NCI-H446 treated with DMSO at 0.1 percent for 48 hours (cell line): ENCODE data around the gene HBA2.
"Not testable (repeated sequence)": the region's sequence is repeated elsewhere in the genome, so short reads cannot be mapped to it uniquely, and the experiment has no call there.

Source experiments
- DNase-seq: peaks from one replicate; lab custom pipeline; 2025; lab: John Stamatoyannopoulos, UW

Gene HBA2

DNA sequence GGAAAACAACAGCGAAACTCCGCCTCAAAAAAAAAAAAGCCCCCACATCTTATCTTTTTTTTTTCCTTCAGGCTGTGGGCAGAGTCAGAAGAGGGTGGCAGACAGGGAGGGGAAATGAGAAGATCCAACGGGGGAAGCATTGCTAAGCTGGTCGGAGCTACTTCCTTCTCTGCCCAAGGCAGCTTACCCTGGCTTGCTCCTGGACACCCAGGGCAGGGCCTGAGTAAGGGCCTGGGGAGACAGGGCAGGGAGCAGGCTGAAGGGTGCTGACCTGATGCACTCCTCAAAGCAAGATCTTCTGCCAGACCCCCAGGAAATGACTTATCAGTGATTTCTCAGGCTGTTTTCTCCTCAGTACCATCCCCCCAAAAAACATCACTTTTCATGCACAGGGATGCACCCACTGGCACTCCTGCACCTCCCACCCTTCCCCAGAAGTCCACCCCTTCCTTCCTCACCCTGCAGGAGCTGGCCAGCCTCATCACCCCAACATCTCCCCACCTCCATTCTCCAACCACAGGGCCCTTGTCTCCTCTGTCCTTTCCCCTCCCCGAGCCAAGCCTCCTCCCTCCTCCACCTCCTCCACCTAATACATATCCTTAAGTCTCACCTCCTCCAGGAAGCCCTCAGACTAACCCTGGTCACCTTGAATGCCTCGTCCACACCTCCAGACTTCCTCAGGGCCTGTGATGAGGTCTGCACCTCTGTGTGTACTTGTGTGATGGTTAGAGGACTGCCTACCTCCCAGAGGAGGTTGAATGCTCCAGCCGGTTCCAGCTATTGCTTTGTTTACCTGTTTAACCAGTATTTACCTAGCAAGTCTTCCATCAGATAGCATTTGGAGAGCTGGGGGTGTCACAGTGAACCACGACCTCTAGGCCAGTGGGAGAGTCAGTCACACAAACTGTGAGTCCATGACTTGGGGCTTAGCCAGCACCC, 2.6 kb downstream of the HBA2 start:
- no peak for DNase-seq

DNA sequence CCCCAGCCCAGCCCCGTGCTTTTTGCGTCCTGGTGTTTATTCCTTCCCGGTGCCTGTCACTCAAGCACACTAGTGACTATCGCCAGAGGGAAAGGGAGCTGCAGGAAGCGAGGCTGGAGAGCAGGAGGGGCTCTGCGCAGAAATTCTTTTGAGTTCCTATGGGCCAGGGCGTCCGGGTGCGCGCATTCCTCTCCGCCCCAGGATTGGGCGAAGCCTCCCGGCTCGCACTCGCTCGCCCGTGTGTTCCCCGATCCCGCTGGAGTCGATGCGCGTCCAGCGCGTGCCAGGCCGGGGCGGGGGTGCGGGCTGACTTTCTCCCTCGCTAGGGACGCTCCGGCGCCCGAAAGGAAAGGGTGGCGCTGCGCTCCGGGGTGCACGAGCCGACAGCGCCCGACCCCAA, 3.3 kb downstream of the HBA2 start:
- DNase-seq = not testable (repeated sequence)

DNA sequence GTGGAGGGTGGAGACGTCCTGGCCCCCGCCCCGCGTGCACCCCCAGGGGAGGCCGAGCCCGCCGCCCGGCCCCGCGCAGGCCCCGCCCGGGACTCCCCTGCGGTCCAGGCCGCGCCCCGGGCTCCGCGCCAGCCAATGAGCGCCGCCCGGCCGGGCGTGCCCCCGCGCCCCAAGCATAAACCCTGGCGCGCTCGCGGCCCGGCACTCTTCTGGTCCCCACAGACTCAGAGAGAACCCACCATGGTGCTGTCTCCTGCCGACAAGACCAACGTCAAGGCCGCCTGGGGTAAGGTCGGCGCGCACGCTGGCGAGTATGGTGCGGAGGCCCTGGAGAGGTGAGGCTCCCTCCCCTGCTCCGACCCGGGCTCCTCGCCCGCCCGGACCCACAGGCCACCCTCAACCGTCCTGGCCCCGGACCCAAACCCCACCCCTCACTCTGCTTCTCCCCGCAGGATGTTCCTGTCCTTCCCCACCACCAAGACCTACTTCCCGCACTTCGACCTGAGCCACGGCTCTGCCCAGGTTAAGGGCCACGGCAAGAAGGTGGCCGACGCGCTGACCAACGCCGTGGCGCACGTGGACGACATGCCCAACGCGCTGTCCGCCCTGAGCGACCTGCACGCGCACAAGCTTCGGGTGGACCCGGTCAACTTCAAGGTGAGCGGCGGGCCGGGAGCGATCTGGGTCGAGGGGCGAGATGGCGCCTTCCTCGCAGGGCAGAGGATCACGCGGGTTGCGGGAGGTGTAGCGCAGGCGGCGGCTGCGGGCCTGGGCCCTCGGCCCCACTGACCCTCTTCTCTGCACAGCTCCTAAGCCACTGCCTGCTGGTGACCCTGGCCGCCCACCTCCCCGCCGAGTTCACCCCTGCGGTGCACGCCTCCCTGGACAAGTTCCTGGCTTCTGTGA, 4.1 kb downstream of the HBA2 start, which contains the start of gene HBA1:
TSS of gene HBA1 (plus strand) at position 204 of the 906 bp plus-strand sequence. CDS start at position 241, 37 bp downstream.
- not testable (repeated sequence) for DNase-seq

DNA sequence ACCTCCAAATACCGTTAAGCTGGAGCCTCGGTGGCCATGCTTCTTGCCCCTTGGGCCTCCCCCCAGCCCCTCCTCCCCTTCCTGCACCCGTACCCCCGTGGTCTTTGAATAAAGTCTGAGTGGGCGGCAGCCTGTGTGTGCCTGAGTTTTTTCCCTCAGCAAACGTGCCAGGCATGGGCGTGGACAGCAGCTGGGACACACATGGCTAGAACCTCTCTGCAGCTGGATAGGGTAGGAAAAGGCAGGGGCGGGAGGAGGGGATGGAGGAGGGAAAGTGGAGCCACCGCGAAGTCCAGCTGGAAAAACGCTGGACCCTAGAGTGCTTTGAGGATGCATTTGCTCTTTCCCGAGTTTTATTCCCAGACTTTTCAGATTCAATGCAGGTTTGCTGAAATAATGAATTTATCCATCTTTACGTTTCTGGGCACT, 4.7 kb downstream of the HBA2 start:
- peak; percentile 100 for DNase-seq

DNA sequence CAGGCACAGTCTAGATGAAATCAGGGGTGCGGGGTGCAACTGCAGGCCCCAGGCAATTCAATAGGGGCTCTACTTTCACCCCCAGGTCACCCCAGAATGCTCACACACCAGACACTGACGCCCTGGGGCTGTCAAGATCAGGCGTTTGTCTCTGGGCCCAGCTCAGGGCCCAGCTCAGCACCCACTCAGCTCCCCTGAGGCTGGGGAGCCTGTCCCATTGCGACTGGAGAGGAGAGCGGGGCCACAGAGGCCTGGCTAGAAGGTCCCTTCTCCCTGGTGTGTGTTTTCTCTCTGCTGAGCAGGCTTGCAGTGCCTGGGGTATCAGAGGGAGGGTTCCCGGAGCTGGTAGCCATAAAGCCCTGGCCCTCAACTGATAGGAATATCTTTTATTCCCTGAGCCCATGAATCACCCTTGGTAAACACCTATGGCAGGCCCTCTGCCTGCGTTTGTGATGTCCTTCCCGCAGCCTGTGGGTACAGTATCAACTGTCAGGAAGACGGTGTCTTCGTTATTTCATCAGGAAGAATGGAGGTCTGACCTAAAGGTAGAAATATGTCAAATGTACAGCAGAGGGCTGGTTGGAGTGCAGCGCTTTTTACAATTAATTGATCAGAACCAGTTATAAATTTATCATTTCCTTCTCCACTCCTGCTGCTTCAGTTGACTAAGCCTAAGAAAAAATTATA, 5.4 kb downstream of the HBA2 start:
- no peak for DNase-seq

DNA sequence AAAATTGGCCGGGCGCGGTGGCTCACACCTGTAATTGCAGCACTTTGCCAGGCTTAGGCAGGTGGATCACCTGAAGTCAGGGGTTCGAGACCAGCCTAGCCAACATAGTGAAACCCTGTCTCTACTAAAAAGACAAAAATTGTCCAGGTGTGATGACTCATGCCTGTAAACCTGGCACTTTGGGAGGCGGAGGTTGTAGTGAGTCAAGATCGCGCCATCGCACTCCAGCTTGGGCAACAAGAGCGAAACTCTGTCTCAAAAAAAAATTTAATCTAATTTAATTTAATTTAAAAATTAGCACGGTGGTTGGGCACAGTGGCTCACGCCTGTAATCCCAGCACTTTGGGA, 6.0 kb downstream of the HBA2 start:
- DNase-seq = no peak

DNA sequence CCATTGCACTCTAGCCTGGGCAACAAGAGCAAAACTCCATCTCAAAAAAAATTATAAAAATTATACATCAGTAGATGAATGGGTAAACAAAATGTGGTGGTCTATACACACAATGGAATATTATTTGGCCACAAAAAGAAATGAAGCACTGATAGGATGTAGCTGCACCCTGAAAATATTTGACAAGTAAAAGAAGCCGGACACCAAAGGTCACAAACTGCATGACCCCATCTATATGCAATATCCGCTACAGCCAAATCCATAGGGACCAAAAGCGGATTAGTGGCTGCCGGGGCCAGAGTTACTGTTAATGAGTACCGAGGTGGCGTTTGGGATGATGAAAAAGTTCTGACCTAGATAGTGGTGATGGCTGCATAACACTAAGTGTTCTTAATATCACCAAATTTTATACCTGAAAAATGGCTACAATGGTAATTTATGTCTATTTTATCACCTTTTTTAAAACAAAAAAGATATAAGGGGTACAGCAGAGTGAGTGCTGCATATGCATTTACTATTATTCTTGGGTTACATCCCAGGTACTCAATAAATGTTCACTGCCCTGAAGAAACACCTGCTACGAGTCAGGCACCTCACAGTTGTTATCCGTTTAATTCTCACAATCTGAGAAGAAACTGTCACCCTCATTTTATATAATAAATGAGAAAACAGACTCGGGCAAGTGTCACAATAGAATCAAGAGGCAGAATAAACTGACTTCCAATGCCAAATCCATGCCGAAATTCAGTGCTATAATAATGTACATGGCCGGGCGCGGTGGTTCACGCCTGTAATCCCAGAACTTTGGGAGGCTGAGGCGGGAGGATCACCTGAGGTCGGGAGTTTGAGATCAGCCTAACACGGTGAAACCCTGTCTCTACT, 6.8 kb downstream of the HBA2 start:
- DNase-seq = no peak

DNA sequence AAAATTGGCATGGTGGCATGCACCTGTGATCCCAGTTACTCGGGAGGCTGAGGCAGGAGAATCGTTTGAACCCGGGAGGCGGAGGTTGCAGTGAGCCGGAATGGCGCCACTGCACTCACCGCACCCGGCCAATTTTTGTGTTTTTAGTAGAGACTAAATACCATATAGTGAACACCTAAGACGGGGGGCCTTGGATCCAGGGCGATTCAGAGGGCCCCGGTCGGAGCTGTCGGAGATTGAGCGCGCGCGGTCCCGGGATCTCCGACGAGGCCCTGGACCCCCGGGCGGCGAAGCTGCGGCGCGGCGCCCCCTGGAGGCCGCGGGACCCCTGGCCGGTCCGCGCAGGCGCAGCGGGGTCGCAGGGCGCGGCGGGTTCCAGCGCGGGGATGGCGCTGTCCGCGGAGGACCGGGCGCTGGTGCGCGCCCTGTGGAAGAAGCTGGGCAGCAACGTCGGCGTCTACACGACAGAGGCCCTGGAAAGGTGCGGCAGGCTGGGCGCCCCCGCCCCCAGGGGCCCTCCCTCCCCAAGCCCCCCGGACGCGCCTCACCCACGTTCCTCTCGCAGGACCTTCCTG, 7.5 kb downstream of the HBA2 start, which contains the start of gene HBQ1:
TSS of gene HBQ1 (plus strand) at position 359 of the 575 bp plus-strand sequence. CDS start at position 387, 28 bp downstream.
- DNase-seq = no peak

DNA sequence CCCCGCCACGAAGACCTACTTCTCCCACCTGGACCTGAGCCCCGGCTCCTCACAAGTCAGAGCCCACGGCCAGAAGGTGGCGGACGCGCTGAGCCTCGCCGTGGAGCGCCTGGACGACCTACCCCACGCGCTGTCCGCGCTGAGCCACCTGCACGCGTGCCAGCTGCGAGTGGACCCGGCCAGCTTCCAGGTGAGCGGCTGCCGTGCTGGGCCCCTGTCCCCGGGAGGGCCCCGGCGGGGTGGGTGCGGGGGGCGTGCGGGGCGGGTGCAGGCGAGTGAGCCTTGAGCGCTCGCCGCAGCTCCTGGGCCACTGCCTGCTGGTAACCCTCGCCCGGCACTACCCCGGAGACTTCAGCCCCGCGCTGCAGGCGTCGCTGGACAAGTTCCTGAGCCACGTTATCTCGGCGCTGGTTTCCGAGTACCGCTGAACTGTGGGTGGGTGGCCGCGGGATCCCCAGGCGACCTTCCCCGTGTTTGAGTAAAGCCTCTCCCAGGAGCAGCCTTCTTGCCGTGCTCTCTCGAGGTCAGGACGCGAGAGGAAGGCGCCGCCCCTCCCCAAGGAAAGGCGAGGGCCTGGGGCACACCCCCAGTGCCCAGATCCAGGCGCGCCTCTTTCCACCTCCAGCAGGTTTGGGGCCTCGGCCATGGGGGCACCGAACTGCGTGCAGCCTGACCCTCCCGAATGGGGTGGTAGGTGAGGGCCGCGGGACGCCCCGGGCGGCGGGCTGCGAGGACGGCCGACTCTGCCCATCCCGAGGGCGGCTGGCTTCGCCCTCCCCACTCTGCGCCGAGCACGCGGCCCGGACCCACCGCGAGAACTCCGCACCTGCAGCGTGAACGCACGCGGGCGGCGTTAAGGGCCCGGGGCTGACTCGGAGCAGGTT, 8.2 kb downstream of the HBA2 start:
- peak; percentile 14 for DNase-seq

DNA sequence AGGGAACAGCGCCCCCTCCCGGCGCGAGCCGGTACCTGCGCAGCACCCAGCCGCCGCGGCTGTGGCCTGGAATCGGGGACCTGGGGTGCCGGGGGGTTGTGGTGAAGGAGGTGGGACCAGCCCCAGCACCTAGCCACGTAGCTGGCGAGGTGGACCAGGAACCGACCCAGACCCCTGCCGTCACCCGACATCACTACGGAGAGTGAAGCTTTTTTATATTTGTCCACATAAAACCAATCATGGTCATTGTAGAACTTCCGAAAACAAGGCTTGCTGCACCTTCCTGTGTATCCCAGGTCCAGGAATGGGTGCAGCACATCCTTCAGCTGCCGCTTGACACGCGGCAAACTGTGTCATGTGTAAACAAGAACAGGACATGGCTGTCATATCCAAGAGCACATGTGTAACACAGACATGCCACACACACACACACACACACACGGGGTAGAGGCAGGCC, 8.9 kb downstream of the HBA2 start:
- DNase-seq = no peak

DNA sequence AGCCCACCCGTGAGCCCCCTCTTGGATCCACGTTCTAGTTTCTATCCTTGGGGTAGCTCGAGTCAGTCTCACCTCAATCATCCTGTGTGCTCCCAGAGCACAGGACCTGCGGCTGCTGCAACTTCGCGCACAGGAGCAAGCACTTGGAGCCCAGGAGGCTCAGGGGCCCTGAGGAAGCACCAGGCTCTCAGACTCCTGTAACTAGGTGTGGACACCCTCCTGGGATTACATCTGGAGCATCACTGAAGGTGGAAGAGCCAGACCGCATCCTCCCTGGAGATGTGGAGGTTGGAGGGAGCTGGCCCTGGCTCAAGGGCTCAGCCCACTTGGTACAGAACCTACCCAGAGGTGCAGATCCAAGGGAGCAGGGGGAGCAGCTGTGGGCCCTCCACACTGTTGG, 10.3 kb downstream of the HBA2 start:
- no peak for DNase-seq

DNA sequence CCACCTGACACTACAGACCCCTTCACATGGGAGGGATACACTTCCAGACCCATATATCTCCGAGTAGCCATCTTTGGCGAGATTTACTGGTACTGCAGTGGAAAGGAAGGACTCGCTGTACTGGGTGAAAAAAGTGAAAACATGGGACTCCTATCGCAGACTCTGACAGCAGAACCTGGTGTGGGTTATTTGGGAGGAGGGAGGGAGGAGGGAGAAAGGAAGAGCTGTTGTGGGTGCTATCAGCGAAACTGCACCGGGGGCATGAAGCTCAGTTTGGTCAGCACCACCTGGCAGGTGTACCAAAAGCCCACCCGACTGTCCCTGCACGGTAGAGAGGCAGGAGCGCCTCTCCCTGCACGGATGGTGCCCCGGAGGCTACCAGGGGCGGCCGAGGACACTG, 12.5 kb downstream of the HBA2 start:
- no peak for DNase-seq

DNA sequence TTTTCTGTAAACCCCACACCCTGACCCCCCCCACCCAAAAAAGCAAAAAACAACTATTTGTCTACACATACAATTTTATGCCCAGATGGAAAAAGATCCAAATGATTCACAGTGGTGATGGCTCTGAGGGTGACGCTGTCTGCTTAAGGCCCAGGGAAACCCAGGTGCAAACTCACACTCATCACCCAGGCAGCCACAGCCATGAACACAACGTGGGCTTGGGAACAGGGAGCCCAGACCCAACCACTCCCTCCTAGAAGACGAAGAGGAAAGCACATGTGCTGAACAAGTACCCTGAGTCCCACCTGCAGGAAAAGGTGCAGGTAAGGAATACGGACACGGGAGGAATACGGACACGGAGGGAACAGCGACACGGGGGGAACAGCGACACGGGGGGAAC, 13.0 kb downstream of the HBA2 start:
- DNase-seq = no peak

DNA sequence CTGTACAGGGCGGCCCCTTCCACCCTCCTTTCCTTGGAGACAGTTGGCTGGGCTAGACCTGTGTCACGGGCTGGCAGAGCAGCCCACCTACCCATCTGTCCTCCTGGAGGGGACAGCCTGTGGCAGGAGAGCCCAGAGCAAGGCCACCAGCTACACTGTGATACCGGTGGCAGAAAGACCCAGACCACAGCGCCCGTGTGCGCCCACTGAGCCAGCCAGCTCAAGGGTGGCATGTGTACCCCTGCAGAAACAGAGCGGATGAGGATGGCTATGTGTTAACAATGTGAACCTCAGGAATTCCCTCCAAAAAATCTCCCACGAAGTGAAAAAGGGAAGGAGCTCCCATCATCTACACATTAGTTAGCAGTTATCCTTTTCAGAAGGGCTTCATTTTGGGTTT, 14.7 kb downstream of the HBA2 start:
- DNase-seq = no peak

DNA sequence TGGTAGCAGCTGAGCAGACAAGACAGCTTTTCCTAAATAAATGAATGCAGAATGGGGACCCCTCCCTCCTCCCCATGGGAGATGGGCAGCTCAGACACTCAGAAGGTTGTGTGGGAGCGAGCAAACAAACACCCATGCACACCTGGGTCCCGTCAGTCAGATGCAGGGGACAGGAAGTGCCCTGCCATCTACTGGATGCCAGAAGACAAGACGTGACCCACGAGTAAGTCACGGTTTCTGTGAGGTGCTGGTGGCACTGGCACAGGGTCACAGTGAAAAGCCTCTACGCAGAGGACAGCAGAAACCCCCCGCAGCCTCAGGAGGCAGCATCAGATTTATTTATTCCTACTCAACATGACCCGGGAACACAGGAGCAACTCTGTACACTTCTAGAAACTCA, 16.0 kb downstream of the HBA2 start:
- no peak for DNase-seq

DNA sequence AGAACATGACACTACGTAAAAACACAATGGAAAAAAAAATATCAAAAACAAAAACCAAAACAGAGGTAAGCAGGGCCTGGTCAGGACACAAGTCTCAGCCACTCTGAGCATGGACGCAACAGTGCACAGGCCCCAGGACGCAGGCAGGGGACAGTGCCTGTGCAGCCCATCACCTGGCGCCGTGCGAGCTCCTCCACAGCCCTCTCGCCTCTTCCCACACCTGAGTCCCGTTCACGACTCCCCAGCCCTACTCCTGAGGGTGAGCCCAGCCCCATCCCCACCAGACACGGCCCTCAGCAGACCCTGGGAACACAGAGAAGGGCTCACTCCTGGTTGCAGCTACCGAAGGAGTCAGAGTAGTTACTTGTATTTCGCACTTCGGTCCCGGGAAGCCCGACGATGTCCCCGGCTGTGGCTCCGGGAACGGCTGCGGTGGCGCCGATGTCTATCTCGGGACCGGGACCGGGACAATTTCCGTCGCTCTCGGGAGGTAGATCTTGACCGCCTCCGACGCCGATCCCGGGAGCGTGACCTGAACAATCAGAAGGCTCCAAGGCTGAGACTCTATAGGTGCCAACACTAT, 17.0 kb downstream of the HBA2 start:
- DNase-seq = no peak

DNA sequence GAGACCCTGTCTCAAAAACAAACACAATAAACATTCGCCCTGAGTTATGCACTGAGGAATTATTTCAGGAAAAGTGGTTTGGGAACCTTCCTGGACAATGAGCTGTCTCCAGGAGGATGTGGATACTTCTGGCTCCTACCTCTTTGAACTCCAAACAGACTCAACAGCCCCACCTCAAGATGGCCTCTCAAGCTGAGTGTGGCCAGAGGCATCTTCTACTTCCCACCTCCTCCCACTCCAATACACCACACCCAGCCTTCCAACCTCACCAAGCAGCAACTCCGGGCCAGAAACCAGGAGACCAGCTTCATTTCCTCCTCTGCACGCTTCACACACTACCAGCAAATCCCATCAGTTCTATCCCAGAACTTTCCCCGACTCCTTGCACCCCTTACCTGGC, 19.2 kb downstream of the HBA2 start:
- DNase-seq = no peak

DNA sequence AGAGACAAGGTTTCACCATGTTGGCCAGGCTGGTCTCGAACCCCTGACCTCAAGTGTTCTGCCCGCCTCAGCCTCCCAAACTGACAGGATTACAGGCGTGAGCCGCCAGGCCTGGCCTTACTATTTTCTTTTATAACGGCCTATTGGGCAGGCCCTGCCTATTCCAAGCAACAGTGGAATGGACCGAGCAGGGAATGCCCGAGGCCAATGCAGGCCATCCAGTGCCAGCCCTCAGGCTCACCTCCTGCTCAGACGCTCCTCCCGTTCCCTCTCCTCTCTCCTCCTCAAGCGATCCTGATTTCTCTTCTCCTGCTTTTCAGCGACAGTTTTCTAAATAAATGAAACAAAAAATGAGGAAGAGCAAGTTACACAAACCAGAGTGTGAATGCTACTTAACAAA, 20.0 kb downstream of the HBA2 start:
- DNase-seq = no peak

DNA sequence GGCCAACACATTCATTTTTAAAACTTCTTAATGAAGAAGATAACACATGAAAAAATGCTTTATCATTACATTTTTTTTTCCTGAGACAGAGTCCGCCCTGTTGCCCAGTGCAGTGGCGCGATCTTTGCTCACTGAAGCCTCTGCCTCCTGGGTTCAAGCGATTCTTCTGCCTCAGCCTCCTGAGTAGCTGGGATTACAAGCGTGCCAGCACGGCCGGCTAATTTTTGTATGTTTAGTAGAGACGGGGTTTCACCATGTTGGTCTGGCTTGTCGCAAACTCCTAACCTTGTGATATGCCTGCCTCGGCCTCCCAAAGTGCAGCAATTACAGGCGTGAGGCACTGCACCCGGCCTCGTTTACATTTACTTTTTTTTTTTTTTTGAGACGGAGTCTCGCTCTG, 20.8 kb downstream of the HBA2 start:
- no peak for DNase-seq
